AG09319 (cell line): ENCODE measurements around the gene PPP6R3.

Experiments
- DNase-seq: peaks from one replicate; pipeline ENCODE4 v3.0.0-alpha.2; 2010; ENCODE audit warnings: low read depth; ENCODE audit errors: extremely low read depth
- TF ChIP-seq, protein P1 (sequence below): IDR thresholded peaks from 2 replicates; pipeline ENCODE4 v1.5.1; 2011; ENCODE audit warnings: low read depth, mild to moderate bottlenecking, inconsistent platforms, low read length, moderate library complexity

The PPP6R3 gene

DNA sequence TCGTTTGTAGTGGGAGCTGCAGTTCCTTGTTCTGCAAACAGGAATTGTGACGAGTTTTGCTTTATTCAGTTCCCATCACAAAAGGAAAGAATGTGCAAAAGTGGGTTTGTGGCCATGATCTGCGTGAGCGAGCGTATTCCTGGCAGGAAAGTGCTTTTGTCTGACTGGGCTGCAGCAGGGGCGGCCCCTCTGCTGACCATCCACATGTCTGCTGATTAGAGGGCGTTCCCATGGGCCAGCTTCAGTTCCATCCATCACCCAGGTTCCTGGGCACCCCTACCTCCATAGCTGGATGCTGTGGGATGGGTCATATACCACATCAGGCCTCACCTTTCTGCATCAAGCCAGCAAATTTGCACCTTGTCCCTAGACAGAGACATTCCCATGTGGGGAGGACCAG is 194.9 kb downstream of the PPP6R3 start:
- no peak for DNase-seq
- TF ChIP-seq, protein P1, sequence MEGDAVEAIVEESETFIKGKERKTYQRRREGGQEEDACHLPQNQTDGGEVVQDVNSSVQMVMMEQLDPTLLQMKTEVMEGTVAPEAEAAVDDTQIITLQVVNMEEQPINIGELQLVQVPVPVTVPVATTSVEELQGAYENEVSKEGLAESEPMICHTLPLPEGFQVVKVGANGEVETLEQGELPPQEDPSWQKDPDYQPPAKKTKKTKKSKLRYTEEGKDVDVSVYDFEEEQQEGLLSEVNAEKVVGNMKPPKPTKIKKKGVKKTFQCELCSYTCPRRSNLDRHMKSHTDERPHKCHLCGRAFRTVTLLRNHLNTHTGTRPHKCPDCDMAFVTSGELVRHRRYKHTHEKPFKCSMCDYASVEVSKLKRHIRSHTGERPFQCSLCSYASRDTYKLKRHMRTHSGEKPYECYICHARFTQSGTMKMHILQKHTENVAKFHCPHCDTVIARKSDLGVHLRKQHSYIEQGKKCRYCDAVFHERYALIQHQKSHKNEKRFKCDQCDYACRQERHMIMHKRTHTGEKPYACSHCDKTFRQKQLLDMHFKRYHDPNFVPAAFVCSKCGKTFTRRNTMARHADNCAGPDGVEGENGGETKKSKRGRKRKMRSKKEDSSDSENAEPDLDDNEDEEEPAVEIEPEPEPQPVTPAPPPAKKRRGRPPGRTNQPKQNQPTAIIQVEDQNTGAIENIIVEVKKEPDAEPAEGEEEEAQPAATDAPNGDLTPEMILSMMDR, result no peak

DNA sequence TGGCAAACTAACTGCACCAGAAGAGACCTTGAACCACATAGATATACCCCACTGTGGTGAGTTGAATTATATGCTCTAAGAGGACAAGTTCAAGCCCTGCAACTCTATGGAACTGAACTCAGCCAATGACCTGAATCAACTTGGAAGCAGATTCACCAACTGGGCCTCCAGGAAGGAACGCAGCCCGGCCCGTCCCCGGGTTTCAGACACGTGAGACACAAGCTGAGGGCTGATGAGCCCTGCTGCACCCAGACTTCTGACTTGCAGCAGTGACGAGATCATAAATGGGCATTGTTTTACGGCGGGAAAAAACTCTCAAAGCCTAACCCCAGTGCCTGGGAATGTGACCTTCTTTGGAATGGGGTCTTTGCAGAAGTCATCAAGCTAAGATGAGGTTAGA is 195.3 kb downstream of the PPP6R3 start:
- TF ChIP-seq, protein P1, result no peak
- DNase-seq, result no peak

DNA sequence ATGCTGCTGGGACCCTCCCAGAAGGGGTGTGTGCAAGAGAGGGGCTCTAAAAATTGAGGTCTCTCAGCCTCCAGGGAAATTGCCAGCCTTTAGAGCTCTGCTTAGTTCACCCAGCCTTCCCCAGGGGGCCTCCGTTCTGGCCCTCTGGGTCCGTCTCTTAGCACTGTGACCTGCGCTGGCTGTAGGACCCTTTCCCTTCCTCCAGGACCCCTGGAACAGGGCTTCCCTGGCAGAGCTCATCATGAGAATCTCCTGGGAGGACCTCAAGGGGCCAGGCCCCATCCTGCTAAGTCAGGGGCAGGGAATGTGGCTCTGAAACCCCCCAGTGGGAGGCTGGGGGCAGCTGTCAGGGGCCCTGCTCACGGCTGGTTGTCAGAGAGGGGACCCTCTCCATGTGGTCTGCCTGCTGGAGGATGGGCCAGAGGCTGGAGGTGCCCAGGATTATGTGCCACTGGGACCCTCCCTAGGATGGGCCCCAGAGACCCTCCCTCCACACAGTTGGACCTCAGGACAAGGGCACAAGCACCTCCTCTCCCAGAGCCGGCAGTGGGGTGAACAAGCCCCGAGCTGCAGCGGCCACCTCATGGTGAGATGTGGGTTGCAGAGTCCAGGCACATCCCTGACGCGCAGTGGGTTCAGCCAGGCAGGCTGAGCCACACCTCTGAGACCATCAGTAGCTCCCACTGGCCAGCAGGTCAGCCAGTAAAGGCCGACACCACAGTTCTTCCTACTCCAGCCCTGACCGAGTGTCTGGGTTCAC is 196.6 kb downstream of the PPP6R3 start:
- no peak for DNase-seq
- TF ChIP-seq, protein P1, result no peak

DNA sequence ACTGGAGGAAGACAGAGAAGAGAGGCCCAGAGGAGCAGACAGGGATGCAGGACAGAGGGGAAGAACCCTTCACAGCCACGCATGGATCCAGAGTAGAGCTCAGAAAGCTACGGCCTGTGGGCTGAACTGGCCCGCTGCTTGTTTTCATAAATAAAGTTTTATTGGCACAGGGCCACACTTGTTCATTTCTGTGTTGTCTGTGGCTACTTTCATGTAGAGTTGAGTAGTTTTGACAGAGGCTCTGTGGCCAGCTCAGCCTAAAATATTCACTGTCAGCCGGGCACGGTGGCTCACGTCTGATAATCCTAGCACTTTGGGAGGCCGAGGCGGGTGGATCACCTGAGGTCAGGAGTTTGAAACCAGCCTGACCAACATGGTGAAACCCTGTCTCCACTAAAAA is 197.5 kb downstream of the PPP6R3 start:
- no peak for DNase-seq
- TF ChIP-seq, protein P1, result no peak

DNA sequence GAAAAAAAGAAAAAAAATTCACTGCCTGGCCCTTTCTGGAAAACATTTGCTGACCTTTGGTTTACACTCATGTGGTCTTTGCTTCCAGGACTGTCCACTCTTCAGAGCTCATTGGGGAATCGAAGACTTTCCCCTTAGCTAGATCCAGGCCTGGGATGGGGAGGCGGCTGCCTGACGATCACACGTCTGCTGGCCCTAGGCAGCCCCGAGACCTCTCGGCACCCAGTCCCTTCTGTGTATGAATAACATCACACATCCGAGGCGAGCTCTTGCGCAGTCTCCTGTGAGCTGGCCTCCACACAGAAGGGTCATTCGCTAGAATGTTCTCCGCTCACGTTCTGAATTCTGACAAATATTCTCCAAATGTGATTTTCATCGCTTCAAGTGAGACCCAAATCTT is 198.1 kb downstream of the PPP6R3 start:
- no peak for DNase-seq
- TF ChIP-seq, protein P1, result no peak

DNA sequence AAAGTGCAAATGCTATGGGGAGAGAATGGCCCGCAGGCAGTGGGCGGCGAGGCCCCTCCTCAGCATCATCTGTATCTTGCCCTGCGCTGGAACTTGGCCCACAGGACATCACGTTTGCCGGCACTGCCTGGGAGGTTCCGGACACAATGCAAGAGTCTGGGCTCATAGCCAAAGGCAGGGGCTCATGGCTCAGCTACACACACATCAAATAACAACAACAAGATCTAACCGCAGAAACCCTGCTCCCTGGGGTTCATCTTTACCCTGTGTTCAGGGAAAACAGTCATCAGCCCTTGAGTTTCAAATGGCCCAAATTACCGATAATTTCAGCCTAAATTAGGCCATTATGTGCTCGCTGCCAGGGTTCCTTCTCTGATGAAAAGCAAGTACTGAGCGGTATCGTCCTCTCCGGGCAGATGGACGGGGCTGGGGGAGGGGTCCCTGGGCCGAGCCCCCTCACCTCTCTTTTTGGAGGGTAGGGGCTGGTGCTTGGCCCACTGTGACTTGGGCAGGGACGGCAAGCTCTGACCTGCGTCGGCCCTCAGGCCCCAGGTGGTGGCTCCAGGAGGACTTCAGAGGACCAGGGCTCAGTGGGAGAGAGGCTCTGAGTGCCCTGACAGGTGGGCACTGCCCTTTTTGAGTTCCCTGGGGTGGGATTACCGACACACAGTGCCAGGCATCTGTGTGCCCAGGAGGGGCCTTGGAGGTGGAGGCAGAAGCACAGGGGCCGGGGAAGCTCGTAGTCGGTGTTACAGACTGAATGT is 198.8 kb downstream of the PPP6R3 start:
- DNase-seq, result peak; percentile 93
- TF ChIP-seq, protein P1, result no peak
